Sigmoid colon (tissue), 4 donors: ENCODE results near the gene CDH13.

Experiments used
- POLR2A ChIP-seq, 2 donors: fragments of 450-650 bp; IDR thresholded peaks; one replicate each; pipeline ENCODE4 v1.6.1; 2016; ENCODE audit warnings: antibody characterized with exemption in 2 of 2, mild to moderate bottlenecking in 2 of 2, moderate library complexity in 2 of 2
- POLR2AphosphoS5 ChIP-seq, 4 donors: sonication (generic); formaldehyde crosslinking; IDR thresholded peaks; one replicate each; pipeline ENCODE4 v1.6.1; 2017; ENCODE audit warnings: antibody characterized with exemption in 4 of 4
- TF ChIP-seq, protein P1 (sequence below), 4 experiments: fragments of 450-650 bp in 3 of 4; fragments of 200-600 bp in 1 of 4; IDR thresholded peaks; one replicate each; pipeline ENCODE4 v1.5.1; 2016 to 2019; ENCODE audit warnings: antibody characterized with exemption in 4 of 4, mild to moderate bottlenecking in 3 of 4, moderate library complexity in 2 of 4

GRCh38 chr16:83315271-83315670 is 688.5 kb downstream of the CDH13 start:
- no peak for TF ChIP-seq POLR2A (IDR thresholded peaks at IDR 0.05)
- TF ChIP-seq, protein P1, sequence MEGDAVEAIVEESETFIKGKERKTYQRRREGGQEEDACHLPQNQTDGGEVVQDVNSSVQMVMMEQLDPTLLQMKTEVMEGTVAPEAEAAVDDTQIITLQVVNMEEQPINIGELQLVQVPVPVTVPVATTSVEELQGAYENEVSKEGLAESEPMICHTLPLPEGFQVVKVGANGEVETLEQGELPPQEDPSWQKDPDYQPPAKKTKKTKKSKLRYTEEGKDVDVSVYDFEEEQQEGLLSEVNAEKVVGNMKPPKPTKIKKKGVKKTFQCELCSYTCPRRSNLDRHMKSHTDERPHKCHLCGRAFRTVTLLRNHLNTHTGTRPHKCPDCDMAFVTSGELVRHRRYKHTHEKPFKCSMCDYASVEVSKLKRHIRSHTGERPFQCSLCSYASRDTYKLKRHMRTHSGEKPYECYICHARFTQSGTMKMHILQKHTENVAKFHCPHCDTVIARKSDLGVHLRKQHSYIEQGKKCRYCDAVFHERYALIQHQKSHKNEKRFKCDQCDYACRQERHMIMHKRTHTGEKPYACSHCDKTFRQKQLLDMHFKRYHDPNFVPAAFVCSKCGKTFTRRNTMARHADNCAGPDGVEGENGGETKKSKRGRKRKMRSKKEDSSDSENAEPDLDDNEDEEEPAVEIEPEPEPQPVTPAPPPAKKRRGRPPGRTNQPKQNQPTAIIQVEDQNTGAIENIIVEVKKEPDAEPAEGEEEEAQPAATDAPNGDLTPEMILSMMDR (IDR thresholded peaks at IDR 0.05) = no peak
- no peak for TF ChIP-seq POLR2AphosphoS5 (IDR thresholded peaks at IDR 0.05)
